PC-9 (cell line): ENCODE measurements around the gene RAB22A. TPM values are rescaled to one million over a fixed set of nuclear protein-coding genes. Genes with fewer than 3 reads are reported as not detected.

Source experiments
- BruUV-seq: library from RNA; stranded (reverse); fragments of 400-500 nt; replicated peaks from 2 replicates; lab custom pipeline; 2021; lab: Mats Ljungman, UMichigan
- CTCF ChIA-PET: fragments of 300-600 bp; sonication (Branson Sonifier 250); formaldehyde crosslinking; loops from one replicate; lab custom pipeline; 2022; ENCODE audit warnings: antibody characterized with exemption; lab: Charles Lee
- POLR2A ChIA-PET: fragments of 300-600 bp; sonication (Branson Sonifier 250); formaldehyde crosslinking; loops from one replicate; lab custom pipeline; 2022; ENCODE audit warnings: antibody characterized with exemption; ENCODE audit not compliant: unreplicated experiment; lab: Charles Lee
- DNase-seq, 2 experiments: peaks; one replicate each; pipeline versions ENCODE4 v3.0.0 to v3.0.0-alpha.2; 2015 to 2022; ENCODE audit warnings: mixed read lengths in 1 of 2
- H2AFZ ChIP-seq: fragments of 200-600 bp; sonication (generic); 2 replicates; pipeline ENCODE4 v1.8.1; 2017; ENCODE audit warnings: antibody characterized with exemption
- H3F3A ChIP-seq: fragments of 200-600 bp; sonication (generic); 2 replicates; pipeline ENCODE4 v1.8.1; 2017; ENCODE audit warnings: antibody characterized with exemption, mild to moderate bottlenecking, low read depth; ENCODE audit not compliant: insufficient read depth
- H3K27ac ChIP-seq: fragments of 200-600 bp; sonication (generic); 2 replicates; pipeline ENCODE4 v1.6.1; 2016; ENCODE audit warnings: mixed run types
- H3K27me3 ChIP-seq: fragments of 200-600 bp; sonication (generic); 2 replicates; pipeline ENCODE4 v1.6.1; 2016; ENCODE audit warnings: low read depth, mixed run types; ENCODE audit not compliant: insufficient read depth
- H3K36me3 ChIP-seq: fragments of 200-600 bp; sonication (generic); 2 replicates; pipeline ENCODE4 v1.6.1; 2016; ENCODE audit warnings: low read depth, mixed run types
- H3K4me1 ChIP-seq: fragments of 200-600 bp; sonication (generic); replicated peaks from 2 replicates; pipeline ENCODE4 v1.6.1; 2016; ENCODE audit warnings: mixed run types; ENCODE audit not compliant: insufficient read depth
- H3K4me2 ChIP-seq: fragments of 200-600 bp; sonication (generic); 2 replicates; pipeline ENCODE4 v1.6.1; 2017; ENCODE audit warnings: mixed run types
- H3K4me3 ChIP-seq: fragments of 200-600 bp; sonication (generic); 2 replicates; pipeline ENCODE4 v1.6.1; 2016; ENCODE audit warnings: mixed run types
- H3K79me2 ChIP-seq: fragments of 200-600 bp; sonication (generic); 2 replicates; pipeline ENCODE4 v1.6.1; 2017; ENCODE audit warnings: low read depth, mixed run types
- H3K9me2 ChIP-seq: fragments of 200-600 bp; sonication (generic); 2 replicates; pipeline ENCODE4 v1.8.1; 2017; ENCODE audit warnings: mild to moderate bottlenecking; ENCODE audit not compliant: insufficient read depth
- H3K9me3 ChIP-seq: fragments of 200-600 bp; sonication (generic); 2 replicates; pipeline ENCODE4 v1.8.1; 2016; ENCODE audit warnings: low read depth; ENCODE audit not compliant: insufficient read depth
- H4K20me1 ChIP-seq: fragments of 200-600 bp; sonication (generic); 2 replicates; pipeline ENCODE4 v1.8.1; 2017; ENCODE audit not compliant: insufficient read depth
- EZH2 ChIP-seq: fragments of 200-600 bp; sonication (generic); IDR thresholded peaks from 2 replicates; pipeline ENCODE4 v1.8.0; 2017; ENCODE audit warnings: antibody characterized with exemption, low read depth
- intact Hi-C: fragments of 100-400 bp; cut with micrococcal nuclease; formaldehyde crosslinking; loops from one replicate; pipeline ENCODE4 v1.10.0; 2022; ENCODE audit not compliant: unreplicated experiment
- total RNA-seq: library from RNA; stranded (reverse); gene quantifications from 2 replicates; pipeline ENCODE4 v1.2.3, GENCODE V29; 2021
- TF ChIP-seq, protein P1 (sequence below): fragments of 200-600 bp; sonication (generic); conservative IDR thresholded peaks from 2 replicates; pipeline ENCODE4 v1.6.1; 2017; ENCODE audit warnings: mixed run types, antibody characterized with exemption, mild to moderate bottlenecking, moderate library complexity

RAB22A gene
- total RNA-seq, 1 experiment from 2014 or later = 28.9 TPM

DNA sequence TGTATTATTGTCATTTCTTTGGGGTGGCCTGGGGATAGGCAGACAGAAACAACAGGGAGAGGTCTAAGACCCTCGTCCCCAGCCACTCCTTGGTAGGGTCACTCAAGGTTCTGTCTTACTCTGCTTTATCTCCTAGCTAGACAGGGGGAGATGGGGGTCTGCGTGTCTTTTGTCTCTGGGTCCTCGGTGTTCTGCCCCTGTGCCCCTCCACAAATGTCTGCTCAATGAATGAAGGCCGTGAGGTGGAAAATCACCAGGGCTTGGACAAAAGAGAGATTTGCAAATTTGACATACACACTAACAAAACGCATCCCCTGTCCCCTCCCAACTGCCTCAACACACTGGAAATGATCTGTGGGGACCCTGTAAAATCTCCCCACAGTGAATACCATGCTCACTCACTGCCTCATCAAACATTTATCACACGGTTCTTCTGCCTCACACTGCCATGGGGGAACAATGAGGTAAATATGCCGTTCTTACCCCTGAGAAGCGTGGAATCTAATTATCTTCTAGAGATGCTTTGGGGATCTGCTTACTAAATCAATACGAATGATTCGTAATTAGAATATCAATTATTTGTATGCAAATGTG is 66.3 kb downstream of the RAB22A start:
- TF ChIP-seq EZH2 = no peak
- intact Hi-C loops = no loop called here
- no peak for DNase-seq
- POLR2A ChIA-PET = no interaction called here
- H3K4me2 ChIP-seq = no peak overlapping the region
- no peak overlapping the region for H3K4me3 ChIP-seq
- no peaks in the 10 kb centered on the region for H3K4me1 ChIP-seq
- BruUV-seq = no TSS peak
- peaks cover 2% of the 10 kb centered on the region; the same call in 1 of the 2 replicates for H3K9me3 ChIP-seq
- no peaks in the 10 kb centered on the region for H3F3A ChIP-seq
- no peak overlapping the region for H3K27ac ChIP-seq
- no peaks in the 10 kb centered on the region for H3K79me2 ChIP-seq
- H3K27me3 ChIP-seq = peaks cover 3% of the 10 kb centered on the region; the same call in 1 of the 2 replicates
- H4K20me1 ChIP-seq = 0 out of 2 replicates have a peak, but pooled peaks cover 3% of the 10 kb centered on the region
- CTCF ChIA-PET = no interaction called here
- no peaks in the 10 kb centered on the region; the same call in 1 of the 2 replicates for H3K9me2 ChIP-seq
- H2AFZ ChIP-seq = no peak overlapping the region
- no peaks in the 10 kb centered on the region for H3K36me3 ChIP-seq

DNA sequence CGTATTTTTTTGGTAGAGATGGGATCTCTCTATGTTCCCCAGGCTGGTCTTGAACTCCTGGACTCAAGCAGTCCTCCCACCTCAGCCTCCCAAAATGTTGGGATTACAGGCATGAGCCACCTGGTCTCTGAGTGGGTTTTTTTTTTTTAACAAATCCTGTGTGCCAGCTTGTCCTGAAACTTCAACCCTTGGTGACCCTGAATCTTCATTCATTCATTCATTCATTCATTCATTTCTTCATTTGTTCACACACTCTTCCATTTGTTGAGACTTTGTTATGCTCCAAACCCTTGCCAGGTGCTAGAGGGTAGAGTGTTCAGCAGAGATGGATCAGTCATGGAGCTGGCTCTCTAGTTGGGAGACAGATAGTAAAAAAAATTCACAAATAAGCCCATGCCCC is 67.5 kb downstream of the RAB22A start:
- POLR2A ChIA-PET = no interaction called here
- Histone ChIP-seq H3K9me2 (no peaks in the 10 kb centered on the region; the same call in 1 of the 2 replicates), H3K27me3 (peaks cover 8% of the 10 kb centered on the region; the same call in 1 of the 2 replicates), H3K9me3 (peaks cover 14% of the 10 kb centered on the region), H3K79me2 (no peaks in the 10 kb centered on the region), H3K4me2 (no peak overlapping the region), H3K27ac (no peak overlapping the region), H4K20me1 (no peaks in the 10 kb centered on the region), H3F3A (no peaks in the 10 kb centered on the region), H2AFZ (no peak overlapping the region), H3K4me1 (no peaks in the 10 kb centered on the region), H3K36me3 (no peaks in the 10 kb centered on the region), H3K4me3 (no peak overlapping the region)
- CTCF ChIA-PET = interaction anchor here (0.6 kb wide), 1 partner anchor 128 kb away, joined by 7 read pairs; no protein-coding TSS in a partner anchor
- intact Hi-C loops = no loop called here
- BruUV-seq = no TSS peak
- peak in 1 of 2 experiments; percentile 4 for DNase-seq
- TF ChIP-seq, protein P1, sequence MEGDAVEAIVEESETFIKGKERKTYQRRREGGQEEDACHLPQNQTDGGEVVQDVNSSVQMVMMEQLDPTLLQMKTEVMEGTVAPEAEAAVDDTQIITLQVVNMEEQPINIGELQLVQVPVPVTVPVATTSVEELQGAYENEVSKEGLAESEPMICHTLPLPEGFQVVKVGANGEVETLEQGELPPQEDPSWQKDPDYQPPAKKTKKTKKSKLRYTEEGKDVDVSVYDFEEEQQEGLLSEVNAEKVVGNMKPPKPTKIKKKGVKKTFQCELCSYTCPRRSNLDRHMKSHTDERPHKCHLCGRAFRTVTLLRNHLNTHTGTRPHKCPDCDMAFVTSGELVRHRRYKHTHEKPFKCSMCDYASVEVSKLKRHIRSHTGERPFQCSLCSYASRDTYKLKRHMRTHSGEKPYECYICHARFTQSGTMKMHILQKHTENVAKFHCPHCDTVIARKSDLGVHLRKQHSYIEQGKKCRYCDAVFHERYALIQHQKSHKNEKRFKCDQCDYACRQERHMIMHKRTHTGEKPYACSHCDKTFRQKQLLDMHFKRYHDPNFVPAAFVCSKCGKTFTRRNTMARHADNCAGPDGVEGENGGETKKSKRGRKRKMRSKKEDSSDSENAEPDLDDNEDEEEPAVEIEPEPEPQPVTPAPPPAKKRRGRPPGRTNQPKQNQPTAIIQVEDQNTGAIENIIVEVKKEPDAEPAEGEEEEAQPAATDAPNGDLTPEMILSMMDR = no peak
- TF ChIP-seq EZH2 = no peak

DNA sequence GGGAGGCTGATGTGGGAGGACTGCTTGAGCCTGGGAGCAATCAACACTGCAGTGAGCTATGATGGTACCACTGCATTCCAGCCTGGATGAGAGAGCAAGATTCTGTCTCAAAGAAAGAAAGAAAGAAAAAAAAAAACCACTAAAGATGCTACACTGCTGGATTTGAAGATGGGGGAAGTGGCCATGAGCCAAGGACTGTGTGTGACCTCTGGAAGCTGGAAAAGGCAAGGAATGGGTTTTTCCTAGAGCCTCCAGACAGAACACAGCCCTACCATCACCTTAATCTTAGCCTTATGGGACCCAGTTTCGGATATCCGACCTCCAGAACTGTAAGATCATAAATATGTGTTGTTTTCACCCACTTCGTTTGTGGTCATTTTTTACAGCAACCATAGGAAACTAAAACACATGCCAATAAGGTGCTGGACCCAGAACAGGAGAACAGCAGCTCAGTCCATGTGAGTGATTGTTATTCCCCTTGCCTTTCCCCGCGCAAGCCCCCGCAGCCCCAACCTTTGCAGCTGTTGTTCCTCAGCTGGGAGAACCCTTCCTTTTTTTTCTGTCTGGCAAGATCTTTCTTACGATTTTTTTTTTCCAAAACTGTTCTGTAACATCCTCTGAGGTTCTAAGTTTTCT is 68.4 kb downstream of the RAB22A start:
- peaks cover 14% of the 10 kb centered on the region for H3K9me3 ChIP-seq
- no peak for DNase-seq
- no peak overlapping the region for H2AFZ ChIP-seq
- no peak overlapping the region for H3K4me3 ChIP-seq
- ChIA-PET CTCF (no interaction called here), POLR2A (interaction anchor here (0.6 kb wide), 1 partner anchor 313 kb away, joined by 4 read pairs; no protein-coding TSS in a partner anchor)
- no peaks in the 10 kb centered on the region; the same call in 1 of the 2 replicates for H3K9me2 ChIP-seq
- no peaks in the 10 kb centered on the region for H4K20me1 ChIP-seq
- TF ChIP-seq, protein P1 = no peak
- no peak for TF ChIP-seq EZH2
- H3K4me2 ChIP-seq = no peak overlapping the region
- no peak overlapping the region for H3K27ac ChIP-seq
- no peaks in the 10 kb centered on the region for H3K4me1 ChIP-seq
- intact Hi-C loops = no loop called here
- no peaks in the 10 kb centered on the region for H3K79me2 ChIP-seq
- no peaks in the 10 kb centered on the region for H3K36me3 ChIP-seq
- BruUV-seq = no TSS peak
- no peaks in the 10 kb centered on the region for H3F3A ChIP-seq
- H3K27me3 ChIP-seq = peaks cover 8% of the 10 kb centered on the region; the same call in 1 of the 2 replicates
